GM23338 (cell line): ENCODE measurements around the gene SLC45A3. TPM values are rescaled to one million over a fixed set of nuclear protein-coding genes. Genes with fewer than 3 reads are reported as not detected.

Source experiments
- ATAC-seq: fragments of 200-7000 bp; cut with Tn5 transposase; 3 replicates; pipeline ENCODE4 v1.9.1; 2020
- DNase-seq: peaks from one replicate; pipeline ENCODE4 v3.0.0-alpha.2; 2015; ENCODE audit warnings: low spot score
- H2AFZ ChIP-seq: fragments of 200-600 bp; sonication (generic); 2 replicates; pipeline ENCODE4 v1.8.0; 2016; ENCODE audit warnings: antibody characterized with exemption, mild to moderate bottlenecking, moderate library complexity
- H3F3A ChIP-seq: fragments of 200-600 bp; sonication (generic); replicated peaks from 2 replicates; pipeline ENCODE4 v1.8.0; 2017; ENCODE audit warnings: antibody characterized with exemption, mixed run types, low read depth
- H3K27ac ChIP-seq: fragments of 200-600 bp; sonication (generic); 2 replicates; pipeline ENCODE4 v1.6.1; 2016; ENCODE audit warnings: low read depth
- H3K27me3 ChIP-seq: fragments of 200-600 bp; sonication (generic); 2 replicates; pipeline ENCODE4 v1.8.0; 2016; ENCODE audit warnings: mild to moderate bottlenecking, mixed run types, moderate library complexity; ENCODE audit not compliant: insufficient read depth
- H3K36me3 ChIP-seq: fragments of 200-600 bp; sonication (generic); 2 replicates; pipeline ENCODE4 v1.8.0; 2016; ENCODE audit warnings: mild to moderate bottlenecking; ENCODE audit not compliant: insufficient read depth
- H3K4me1 ChIP-seq: fragments of 200-600 bp; sonication (generic); 2 replicates; pipeline ENCODE4 v1.8.0; 2016; ENCODE audit warnings: mild to moderate bottlenecking, moderate library complexity; ENCODE audit not compliant: insufficient read depth
- H3K4me2 ChIP-seq: fragments of 200-600 bp; sonication (generic); 2 replicates; pipeline ENCODE4 v1.7.1; 2017; ENCODE audit warnings: mixed run types
- H3K4me3 ChIP-seq: fragments of 200-600 bp; sonication (generic); 2 replicates; pipeline ENCODE4 v1.6.1; 2016; ENCODE audit warnings: mixed run types
- H3K79me2 ChIP-seq: fragments of 200-600 bp; sonication (generic); replicated peaks from 2 replicates; pipeline ENCODE4 v1.8.0; 2017; ENCODE audit warnings: mild to moderate bottlenecking; ENCODE audit not compliant: insufficient read depth
- H3K9me2 ChIP-seq: fragments of 200-600 bp; sonication (generic); 2 replicates; pipeline ENCODE4 v1.8.0; 2017; ENCODE audit not compliant: insufficient read depth
- H4K20me1 ChIP-seq: fragments of 200-600 bp; sonication (generic); replicated peaks from 2 replicates; pipeline ENCODE4 v1.8.0; 2017; ENCODE audit warnings: mild to moderate bottlenecking; ENCODE audit not compliant: insufficient read depth
- H3K27ac Mint-ChIP-seq: 2 replicates; pipeline ENCODE4 v1.8.0; 2020; ENCODE audit warnings: inconsistent platforms, mild to moderate bottlenecking, moderate library complexity, mixed read lengths
- H3K27me3 Mint-ChIP-seq: 3 replicates; pipeline ENCODE4 v1.8.0; 2022; ENCODE audit warnings: low read depth, mild to moderate bottlenecking, moderate library complexity, mixed read lengths, inconsistent platforms; ENCODE audit not compliant: insufficient read depth, poor library complexity
- H3K36me3 Mint-ChIP-seq: 3 replicates; pipeline ENCODE4 v1.8.0; 2021; ENCODE audit warnings: low read depth, mild to moderate bottlenecking, inconsistent platforms, moderate library complexity, mixed read lengths
- H3K4me1 Mint-ChIP-seq: 3 replicates; pipeline ENCODE4 v1.8.0; 2020; ENCODE audit warnings: mild to moderate bottlenecking, inconsistent platforms, mixed read lengths
- H3K4me3 Mint-ChIP-seq: 3 replicates; pipeline ENCODE4 v1.8.0; 2021; ENCODE audit warnings: moderate library complexity, mild to moderate bottlenecking, inconsistent platforms, mixed read lengths
- H3K9me3 Mint-ChIP-seq: 3 replicates; pipeline ENCODE4 v1.8.0; 2020; ENCODE audit warnings: moderate library complexity, mild to moderate bottlenecking, inconsistent platforms, mixed read lengths
- CREB1 ChIP-seq: fragments of 250-450 bp; sonication (Bioruptor Pico); IDR thresholded peaks from 2 replicates; pipeline ENCODE4 v1.5.0; 2020; ENCODE audit warnings: low read depth, mild to moderate bottlenecking, moderate library complexity
- ETS1 ChIP-seq: IDR thresholded peaks from 2 replicates; pipeline ENCODE4 v1.6.1; 2016; ENCODE audit warnings: antibody characterized with exemption
- EZH2 ChIP-seq: fragments of 200-600 bp; sonication (generic); IDR thresholded peaks from one replicate; pipeline ENCODE4 v1.8.0; 2017; ENCODE audit warnings: antibody characterized with exemption, mild to moderate bottlenecking, low read depth; ENCODE audit not compliant: unreplicated experiment
- EZH2phosphoT487 ChIP-seq: fragments of 200-600 bp; sonication (generic); IDR thresholded peaks from one replicate; pipeline ENCODE4 v1.8.1; 2018; ENCODE audit warnings: antibody characterized with exemption; ENCODE audit not compliant: unreplicated experiment
- JUNB ChIP-seq: IDR thresholded peaks from one replicate; pipeline ENCODE4 v1.6.1; 2016; ENCODE audit warnings: antibody characterized with exemption; ENCODE audit not compliant: unreplicated experiment
- NANOG ChIP-seq: IDR thresholded peaks from 2 replicates; pipeline ENCODE4 v1.6.1; 2016; ENCODE audit warnings: antibody characterized with exemption, borderline replicate concordance
- POLR2AphosphoS5 ChIP-seq: IDR thresholded peaks from 2 replicates; pipeline ENCODE4 v1.6.1; 2016; ENCODE audit warnings: antibody characterized with exemption, low read depth
- STAT1 ChIP-seq: IDR thresholded peaks from one replicate; pipeline ENCODE4 v1.6.1; 2016; ENCODE audit warnings: antibody characterized with exemption; ENCODE audit not compliant: unreplicated experiment
- ZNF114 ChIP-seq: fragments of 250-450 bp; sonication (Bioruptor Pico); IDR thresholded peaks from 2 replicates; pipeline ENCODE4 v1.5.0; 2020; ENCODE audit warnings: mild to moderate bottlenecking, moderate library complexity
- ZNF331 ChIP-seq: fragments of 250-450 bp; sonication (Bioruptor Pico); IDR thresholded peaks from 2 replicates; pipeline ENCODE4 v1.5.0; 2020; ENCODE audit warnings: low read depth, mild to moderate bottlenecking, moderate library complexity
- polyA plus RNA-seq: library from polyadenylated mRNA; unstranded; fragments of >200 nt; fragmentation: Nextera tagmentation; extraction: Ambion mirVana; gene quantifications from 2 replicates; pipeline ENCODE4 v1.2.1, GENCODE V29; 2016
- total RNA-seq: library from RNA; depleted of rRNA; stranded (reverse); fragments of >200 nt; shearing (Covaris generic); gene quantifications from 2 replicates; pipeline ENCODE4 v1.2.3, GENCODE V29; 2014
- TF ChIP-seq, protein P1 (sequence below), 2 experiments: fragments of 200-600 bp in 1 of 2; sonication (generic) in 1 of 2; conservative IDR thresholded peaks; 2 replicates each; pipeline versions ENCODE4 v1.5.1 to v1.6.1; 2016 to 2017; ENCODE audit warnings: antibody characterized with exemption in 2 of 2, low read depth in 2 of 2, mild to moderate bottlenecking in 2 of 2, moderate library complexity in 1 of 2
- TF ChIP-seq, protein P2 (sequence below): IDR thresholded peaks from one replicate; pipeline ENCODE4 v1.6.1; 2018; ENCODE audit warnings: antibody characterized with exemption; ENCODE audit not compliant: unreplicated experiment
- TF ChIP-seq, protein P3 (sequence below): fragments of 250-450 bp; sonication (Bioruptor Pico); IDR thresholded peaks from 2 replicates; pipeline ENCODE4 v1.5.0; 2020; ENCODE audit warnings: mild to moderate bottlenecking, moderate library complexity

SLC45A3 gene
- total and polyA plus RNA-seq, 2 experiments from 2014 or later = 4.7 to 16.0 TPM

- H3K36me3 ChIP-seq = no peaks in the 10 kb centered on the region
- peaks cover 2% of the 10 kb centered on the region for H3K27me3 Mint-ChIP-seq
- H3K27me3 ChIP-seq = no peaks in the 10 kb centered on the region
- no peak overlapping the region for H3K27ac ChIP-seq
- no peak overlapping the region for H3K4me3 ChIP-seq
- no peaks in the 10 kb centered on the region; the same call in 2 of the 3 replicates for H3K36me3 Mint-ChIP-seq
- peaks cover 3% of the 10 kb centered on the region; the same call in 1 of the 2 replicates for H3F3A ChIP-seq
- no peaks in the 10 kb centered on the region for H3K79me2 ChIP-seq
- H3K27ac Mint-ChIP-seq = no peak overlapping the region
- TF ChIP-seq ETS1 (no peak), EZH2phosphoT487 (no peak), EZH2 (no peak), STAT1 (no peak), ZNF114 (no peak), POLR2AphosphoS5 (no peak), CREB1 (CRISPR knock-in tag) (no peak), JUNB (no peak), NANOG (no peak), ZNF331 (CRISPR knock-in tag) (no peak)
- TF ChIP-seq, protein P1, sequence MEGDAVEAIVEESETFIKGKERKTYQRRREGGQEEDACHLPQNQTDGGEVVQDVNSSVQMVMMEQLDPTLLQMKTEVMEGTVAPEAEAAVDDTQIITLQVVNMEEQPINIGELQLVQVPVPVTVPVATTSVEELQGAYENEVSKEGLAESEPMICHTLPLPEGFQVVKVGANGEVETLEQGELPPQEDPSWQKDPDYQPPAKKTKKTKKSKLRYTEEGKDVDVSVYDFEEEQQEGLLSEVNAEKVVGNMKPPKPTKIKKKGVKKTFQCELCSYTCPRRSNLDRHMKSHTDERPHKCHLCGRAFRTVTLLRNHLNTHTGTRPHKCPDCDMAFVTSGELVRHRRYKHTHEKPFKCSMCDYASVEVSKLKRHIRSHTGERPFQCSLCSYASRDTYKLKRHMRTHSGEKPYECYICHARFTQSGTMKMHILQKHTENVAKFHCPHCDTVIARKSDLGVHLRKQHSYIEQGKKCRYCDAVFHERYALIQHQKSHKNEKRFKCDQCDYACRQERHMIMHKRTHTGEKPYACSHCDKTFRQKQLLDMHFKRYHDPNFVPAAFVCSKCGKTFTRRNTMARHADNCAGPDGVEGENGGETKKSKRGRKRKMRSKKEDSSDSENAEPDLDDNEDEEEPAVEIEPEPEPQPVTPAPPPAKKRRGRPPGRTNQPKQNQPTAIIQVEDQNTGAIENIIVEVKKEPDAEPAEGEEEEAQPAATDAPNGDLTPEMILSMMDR (conservative IDR thresholded peaks at IDR 0.05; ENCODE audit: low read depth in 2 of 2) = no peak
- TF ChIP-seq, protein P2, sequence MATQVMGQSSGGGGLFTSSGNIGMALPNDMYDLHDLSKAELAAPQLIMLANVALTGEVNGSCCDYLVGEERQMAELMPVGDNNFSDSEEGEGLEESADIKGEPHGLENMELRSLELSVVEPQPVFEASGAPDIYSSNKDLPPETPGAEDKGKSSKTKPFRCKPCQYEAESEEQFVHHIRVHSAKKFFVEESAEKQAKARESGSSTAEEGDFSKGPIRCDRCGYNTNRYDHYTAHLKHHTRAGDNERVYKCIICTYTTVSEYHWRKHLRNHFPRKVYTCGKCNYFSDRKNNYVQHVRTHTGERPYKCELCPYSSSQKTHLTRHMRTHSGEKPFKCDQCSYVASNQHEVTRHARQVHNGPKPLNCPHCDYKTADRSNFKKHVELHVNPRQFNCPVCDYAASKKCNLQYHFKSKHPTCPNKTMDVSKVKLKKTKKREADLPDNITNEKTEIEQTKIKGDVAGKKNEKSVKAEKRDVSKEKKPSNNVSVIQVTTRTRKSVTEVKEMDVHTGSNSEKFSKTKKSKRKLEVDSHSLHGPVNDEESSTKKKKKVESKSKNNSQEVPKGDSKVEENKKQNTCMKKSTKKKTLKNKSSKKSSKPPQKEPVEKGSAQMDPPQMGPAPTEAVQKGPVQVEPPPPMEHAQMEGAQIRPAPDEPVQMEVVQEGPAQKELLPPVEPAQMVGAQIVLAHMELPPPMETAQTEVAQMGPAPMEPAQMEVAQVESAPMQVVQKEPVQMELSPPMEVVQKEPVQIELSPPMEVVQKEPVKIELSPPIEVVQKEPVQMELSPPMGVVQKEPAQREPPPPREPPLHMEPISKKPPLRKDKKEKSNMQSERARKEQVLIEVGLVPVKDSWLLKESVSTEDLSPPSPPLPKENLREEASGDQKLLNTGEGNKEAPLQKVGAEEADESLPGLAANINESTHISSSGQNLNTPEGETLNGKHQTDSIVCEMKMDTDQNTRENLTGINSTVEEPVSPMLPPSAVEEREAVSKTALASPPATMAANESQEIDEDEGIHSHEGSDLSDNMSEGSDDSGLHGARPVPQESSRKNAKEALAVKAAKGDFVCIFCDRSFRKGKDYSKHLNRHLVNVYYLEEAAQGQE = no peak
- TF ChIP-seq, protein P3, sequence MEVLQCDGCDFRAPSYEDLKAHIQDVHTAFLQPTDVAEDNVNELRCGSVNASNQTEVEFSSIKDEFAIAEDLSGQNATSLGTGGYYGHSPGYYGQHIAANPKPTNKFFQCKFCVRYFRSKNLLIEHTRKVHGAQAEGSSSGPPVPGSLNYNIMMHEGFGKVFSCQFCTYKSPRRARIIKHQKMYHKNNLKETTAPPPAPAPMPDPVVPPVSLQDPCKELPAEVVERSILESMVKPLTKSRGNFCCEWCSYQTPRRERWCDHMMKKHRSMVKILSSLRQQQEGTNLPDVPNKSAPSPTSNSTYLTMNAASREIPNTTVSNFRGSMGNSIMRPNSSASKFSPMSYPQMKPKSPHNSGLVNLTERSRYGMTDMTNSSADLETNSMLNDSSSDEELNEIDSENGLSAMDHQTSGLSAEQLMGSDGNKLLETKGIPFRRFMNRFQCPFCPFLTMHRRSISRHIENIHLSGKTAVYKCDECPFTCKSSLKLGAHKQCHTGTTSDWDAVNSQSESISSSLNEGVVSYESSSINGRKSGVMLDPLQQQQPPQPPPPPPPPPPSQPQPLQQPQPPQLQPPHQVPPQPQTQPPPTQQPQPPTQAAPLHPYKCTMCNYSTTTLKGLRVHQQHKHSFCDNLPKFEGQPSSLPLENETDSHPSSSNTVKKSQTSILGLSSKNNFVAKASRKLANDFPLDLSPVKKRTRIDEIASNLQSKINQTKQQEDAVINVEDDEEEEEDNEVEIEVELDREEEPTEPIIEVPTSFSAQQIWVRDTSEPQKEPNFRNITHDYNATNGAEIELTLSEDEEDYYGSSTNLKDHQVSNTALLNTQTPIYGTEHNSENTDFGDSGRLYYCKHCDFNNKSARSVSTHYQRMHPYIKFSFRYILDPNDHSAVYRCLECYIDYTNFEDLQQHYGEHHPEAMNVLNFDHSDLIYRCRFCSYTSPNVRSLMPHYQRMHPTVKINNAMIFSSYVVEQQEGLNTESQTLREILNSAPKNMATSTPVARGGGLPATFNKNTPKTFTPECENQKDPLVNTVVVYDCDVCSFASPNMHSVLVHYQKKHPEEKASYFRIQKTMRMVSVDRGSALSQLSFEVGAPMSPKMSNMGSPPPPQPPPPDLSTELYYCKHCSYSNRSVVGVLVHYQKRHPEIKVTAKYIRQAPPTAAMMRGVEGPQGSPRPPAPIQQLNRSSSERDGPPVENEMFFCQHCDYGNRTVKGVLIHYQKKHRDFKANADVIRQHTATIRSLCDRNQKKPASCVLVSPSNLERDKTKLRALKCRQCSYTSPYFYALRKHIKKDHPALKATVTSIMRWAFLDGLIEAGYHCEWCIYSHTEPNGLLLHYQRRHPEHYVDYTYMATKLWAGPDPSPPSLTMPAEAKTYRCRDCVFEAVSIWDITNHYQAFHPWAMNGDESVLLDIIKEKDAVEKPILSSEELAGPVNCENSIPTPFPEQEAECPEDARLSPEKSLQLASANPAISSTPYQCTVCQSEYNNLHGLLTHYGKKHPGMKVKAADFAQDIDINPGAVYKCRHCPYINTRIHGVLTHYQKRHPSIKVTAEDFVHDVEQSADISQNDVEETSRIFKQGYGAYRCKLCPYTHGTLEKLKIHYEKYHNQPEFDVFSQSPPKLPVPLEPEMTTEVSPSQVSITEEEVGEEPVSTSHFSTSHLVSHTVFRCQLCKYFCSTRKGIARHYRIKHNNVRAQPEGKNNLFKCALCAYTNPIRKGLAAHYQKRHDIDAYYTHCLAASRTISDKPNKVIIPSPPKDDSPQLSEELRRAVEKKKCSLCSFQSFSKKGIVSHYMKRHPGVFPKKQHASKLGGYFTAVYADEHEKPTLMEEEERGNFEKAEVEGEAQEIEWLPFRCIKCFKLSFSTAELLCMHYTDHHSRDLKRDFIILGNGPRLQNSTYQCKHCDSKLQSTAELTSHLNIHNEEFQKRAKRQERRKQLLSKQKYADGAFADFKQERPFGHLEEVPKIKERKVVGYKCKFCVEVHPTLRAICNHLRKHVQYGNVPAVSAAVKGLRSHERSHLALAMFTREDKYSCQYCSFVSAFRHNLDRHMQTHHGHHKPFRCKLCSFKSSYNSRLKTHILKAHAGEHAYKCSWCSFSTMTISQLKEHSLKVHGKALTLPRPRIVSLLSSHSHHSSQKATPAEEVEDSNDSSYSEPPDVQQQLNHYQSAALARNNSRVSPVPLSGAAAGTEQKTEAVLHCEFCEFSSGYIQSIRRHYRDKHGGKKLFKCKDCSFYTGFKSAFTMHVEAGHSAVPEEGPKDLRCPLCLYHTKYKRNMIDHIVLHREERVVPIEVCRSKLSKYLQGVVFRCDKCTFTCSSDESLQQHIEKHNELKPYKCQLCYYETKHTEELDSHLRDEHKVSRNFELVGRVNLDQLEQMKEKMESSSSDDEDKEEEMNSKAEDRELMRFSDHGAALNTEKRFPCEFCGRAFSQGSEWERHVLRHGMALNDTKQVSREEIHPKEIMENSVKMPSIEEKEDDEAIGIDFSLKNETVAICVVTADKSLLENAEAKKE (CRISPR knock-in tag) = no peak
- no peak overlapping the region for H3K4me2 ChIP-seq
- H4K20me1 ChIP-seq = peaks cover 5% of the 10 kb centered on the region; the same call in 1 of the 2 replicates
- no peaks in the 10 kb centered on the region for H3K4me1 ChIP-seq
- no peak overlapping the region for H2AFZ ChIP-seq
- H3K4me1 Mint-ChIP-seq = peaks cover 22% of the 10 kb centered on the region
- H3K9me2 ChIP-seq = no peaks in the 10 kb centered on the region
- no peaks in the 10 kb centered on the region for H3K9me3 Mint-ChIP-seq
- ATAC-seq (no peak), DNase-seq (no peak)
- H3K4me3 Mint-ChIP-seq = no peak overlapping the region
Measured at GRCh38 chr1:205652984-205653383, 27.3 kb downstream of the SLC45A3 start.
